NCI-H524 (cell line): Measurements from ENCODE around the gene GPAM.
"Not testable (repeated sequence)": the region's sequence is repeated elsewhere in the genome, so short reads cannot be mapped to it uniquely, and the experiment has no call there.

Source experiments
- DNase-seq, 2 experiments: peaks; one replicate each; lab custom pipeline; 2025; lab: John Stamatoyannopoulos, UW

The GPAM gene

DNA sequence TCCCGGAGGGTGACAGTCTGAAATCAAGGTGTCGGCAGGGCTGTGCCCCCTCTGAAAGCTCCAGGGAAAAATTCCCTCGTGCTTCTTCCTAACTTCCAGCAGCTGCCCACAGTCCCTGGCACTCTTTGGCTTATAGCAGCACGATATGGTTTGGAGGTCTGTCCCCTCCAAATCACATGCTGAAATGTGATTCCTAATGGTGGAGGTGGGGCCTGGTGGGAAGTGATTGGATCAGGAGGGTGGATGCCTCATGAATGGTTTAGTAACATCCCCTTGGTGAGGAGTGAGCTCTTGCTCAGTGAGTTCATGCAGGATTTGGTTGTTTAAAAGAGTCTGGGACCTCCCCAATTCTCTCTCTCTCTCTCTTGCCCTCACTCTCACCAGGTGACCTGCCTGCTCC lies 51.1 kb downstream of the GPAM start:
- no peak for DNase-seq

DNA sequence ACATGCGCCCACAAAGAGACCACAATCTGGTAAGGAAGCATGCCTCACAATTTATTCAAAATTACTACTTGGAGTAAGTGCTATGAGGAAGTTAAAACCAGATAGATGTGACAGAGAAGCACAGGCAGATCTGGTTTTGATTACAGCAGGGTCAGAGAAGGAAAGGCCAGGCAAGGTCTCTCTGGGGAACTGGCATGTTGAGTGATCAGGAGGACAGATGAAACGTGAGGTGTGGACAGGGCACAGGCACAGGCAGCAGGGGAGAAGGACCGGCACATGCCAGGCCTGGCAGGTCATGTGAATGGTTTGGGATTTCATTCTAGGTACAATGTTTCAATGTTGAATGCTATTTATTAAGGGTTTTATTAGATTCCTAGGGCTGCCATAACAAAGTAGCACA lies 51.6 kb downstream of the GPAM start:
- DNase-seq: no peak

DNA sequence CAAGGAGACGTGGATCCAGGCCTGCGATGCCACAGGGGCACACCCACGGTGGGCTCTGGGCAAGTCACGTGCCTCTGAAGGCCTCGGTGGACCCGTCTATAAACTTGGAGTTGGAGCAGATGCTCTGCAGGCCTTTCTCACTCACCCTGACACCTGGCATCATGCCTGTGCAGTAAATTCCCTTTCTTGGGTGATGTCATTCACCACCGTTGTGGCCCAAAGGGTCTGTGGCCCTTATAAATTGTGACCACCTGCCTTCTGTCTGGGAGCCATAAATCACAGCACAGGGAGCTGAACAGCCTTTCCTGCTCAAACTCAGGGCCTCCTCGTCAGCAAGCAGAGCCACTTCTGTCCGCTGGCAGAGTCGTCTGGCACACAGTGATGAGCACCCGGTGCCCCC lies 52.2 kb downstream of the GPAM start:
- no peak for DNase-seq

DNA sequence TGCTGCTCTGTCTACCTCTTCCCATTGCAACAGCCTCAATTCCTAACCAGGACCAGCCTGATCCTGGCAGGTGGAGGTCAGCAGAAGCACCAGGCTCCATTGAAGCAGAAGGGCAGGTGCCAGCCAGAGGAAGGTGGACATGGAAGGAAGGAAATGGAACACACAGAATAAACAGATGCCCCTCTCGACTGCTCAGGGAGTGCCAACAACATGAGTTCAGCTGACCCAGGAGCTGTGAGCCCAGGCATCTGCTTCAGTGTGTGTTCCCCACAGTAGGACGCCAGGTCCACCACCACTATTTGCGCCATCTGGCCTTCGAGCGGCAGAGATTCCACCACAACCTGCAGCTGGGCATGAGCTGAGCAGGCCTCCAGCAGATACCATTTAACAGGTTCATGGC lies 56.7 kb downstream of the GPAM start:
- no peak for DNase-seq

DNA sequence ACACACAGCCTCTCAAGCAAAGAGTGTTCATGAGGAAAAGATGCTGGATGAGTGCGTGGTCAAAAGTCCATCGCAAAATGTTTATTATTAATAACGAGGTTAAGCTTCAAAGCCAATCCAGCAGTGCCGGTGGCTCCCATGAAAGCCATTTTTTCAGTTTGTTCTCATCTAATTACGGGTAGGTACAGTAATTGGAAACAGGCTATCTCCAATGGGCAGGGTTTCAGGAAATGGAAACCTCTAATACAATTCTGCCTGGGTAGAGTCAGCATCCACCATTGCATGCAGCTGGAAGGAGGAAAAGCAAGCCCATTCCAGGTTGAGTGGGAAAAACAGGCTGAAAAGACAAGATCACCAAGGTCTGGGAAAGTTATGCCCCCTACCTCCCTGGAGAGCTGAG lies 57.4 kb downstream of the GPAM start:
- DNase-seq: no peak

DNA sequence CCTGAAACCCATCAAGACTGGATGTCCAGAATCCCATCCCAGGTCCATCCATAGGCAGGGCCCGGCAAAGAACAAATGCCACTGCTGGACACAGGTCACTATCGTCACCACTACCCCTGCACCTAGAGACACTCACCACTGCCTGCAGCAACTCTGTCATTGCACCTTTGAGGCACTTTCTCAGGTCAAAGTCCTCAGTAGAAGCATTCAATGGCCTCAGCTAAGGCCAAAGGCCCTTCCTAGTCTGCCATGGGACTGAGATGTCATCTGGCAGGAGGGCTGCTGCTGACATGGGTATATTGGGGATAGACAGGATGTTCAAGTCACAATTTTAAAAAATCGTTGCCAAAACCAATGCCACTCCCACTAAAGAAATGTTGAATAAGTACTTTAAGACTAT lies 58.7 kb downstream of the GPAM start:
- DNase-seq: no peak

DNA sequence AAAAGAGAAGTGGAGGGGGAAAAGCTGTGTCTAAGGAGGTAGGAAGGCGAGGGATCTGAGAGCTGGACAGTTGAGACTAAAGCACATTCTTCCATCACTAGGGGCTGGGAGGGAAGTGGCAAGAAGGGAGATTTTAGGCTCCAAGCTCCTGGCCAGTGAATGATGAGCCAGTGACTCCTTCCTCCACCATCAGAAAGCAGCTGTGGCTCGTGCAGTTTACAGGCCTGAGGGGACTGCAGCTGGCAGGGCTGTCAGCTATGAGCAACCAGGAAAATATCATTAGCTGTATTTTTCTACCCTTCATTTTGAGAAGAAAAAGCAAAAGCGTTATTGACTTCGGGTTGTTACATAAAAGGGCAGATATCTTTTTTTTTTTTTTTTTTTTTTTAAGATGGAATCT lies 60.7 kb downstream of the GPAM start:
- no peak for DNase-seq

DNA sequence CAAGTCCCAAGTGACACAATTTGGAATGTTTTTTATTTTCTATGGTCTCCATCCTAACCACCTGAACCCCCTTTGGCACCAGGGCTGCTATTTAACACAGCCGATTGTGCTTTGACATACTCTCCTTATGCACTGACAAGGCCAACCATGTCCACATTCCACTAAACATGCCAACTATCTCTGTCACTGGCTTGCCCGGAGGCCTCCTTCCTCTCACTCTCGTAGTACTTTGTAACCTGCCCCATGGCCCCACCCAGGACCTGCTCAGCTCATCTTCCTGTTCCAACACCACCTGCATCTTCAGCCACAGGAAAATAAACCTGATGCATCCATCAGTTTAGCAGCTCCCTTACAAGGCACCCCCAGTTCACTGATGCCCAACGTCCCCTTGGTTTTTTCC lies 63.1 kb downstream of the GPAM start:
- no peak for DNase-seq

DNA sequence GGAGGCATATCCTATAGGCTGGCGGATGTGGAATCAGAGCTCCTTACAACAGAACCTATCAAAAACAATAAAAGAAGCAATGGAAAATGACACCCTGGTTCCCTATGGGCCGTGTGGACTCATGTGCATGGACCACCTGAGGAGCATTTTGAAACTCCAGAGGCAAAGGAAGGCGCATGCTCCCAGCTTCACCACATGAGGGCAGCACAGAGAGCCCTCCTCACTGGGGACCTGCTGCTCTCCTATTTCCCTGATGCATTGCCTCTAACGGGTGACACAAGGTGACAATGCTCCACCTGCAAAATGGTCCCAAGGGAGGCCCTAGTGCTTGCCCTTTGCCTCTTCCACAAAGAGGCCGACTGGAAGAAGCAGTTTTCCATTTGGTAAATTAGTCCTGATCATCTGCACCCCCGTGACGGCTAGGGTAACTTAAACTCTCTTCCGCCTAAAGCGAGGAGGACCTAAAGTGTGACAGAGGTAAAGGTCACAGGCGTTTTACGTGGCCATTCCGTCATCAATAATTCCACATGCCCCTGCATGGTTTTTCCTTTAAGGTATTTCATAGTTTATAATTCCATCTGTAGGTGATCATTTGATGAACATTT lies 67.7 kb downstream of the GPAM start:
- peak in 1 of 2 experiments; percentile 1 for DNase-seq

DNA sequence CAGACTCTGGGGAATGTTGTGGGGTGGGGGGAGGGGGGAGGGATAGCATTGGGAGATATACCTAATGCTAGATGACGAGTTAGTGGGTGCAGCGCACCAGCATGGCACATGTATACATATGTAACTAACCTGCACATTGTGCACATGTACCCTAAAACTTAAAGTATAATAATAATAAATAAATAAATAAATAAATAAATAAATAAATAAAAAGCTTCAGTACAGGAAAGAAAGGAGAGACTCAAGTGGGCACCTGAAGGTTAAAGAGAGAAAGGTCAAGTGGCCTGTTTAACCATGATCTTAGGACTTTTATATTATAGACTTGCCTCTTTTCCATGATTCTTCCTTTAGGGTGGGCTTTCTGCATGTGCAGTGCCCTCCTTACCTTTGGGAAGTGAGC lies 73.8 kb downstream of the GPAM start:
- not testable (repeated sequence) for DNase-seq
